Stimulated activated memory B cell treated with anti-CD40 and anti-IgM and Interleukin-4, amounts not matched to agents 10 μg/mL and 1 μg/mL and 100 μg/mL, for 72 hours (primary cell): ENCODE results near the gene CISH.

Experiments used
- ATAC-seq: fragments of 150-1000 bp; cut with Tn5 transposase; 2 replicates; pipeline ENCODE4 v1.10.0; 2021
- H3K27ac Mint-ChIP-seq: one replicate; pipeline ENCODE4 v1.8.0; 2022; ENCODE audit warnings: mild to moderate bottlenecking, mixed read lengths
- H3K27me3 Mint-ChIP-seq: one replicate; pipeline ENCODE4 v1.8.0; 2022; ENCODE audit warnings: mixed read lengths
- H3K36me3 Mint-ChIP-seq: one replicate; pipeline ENCODE4 v1.8.0; 2022; ENCODE audit warnings: mixed read lengths
- H3K4me1 Mint-ChIP-seq: one replicate; pipeline ENCODE4 v1.8.0; 2022; ENCODE audit warnings: mixed read lengths
- H3K4me3 Mint-ChIP-seq: one replicate; pipeline ENCODE4 v1.8.0; 2022; ENCODE audit warnings: mild to moderate bottlenecking, moderate library complexity, mixed read lengths
- H3K9me3 Mint-ChIP-seq: one replicate; pipeline ENCODE4 v1.8.0; 2022; ENCODE audit warnings: mixed read lengths

The CISH gene

DNA sequence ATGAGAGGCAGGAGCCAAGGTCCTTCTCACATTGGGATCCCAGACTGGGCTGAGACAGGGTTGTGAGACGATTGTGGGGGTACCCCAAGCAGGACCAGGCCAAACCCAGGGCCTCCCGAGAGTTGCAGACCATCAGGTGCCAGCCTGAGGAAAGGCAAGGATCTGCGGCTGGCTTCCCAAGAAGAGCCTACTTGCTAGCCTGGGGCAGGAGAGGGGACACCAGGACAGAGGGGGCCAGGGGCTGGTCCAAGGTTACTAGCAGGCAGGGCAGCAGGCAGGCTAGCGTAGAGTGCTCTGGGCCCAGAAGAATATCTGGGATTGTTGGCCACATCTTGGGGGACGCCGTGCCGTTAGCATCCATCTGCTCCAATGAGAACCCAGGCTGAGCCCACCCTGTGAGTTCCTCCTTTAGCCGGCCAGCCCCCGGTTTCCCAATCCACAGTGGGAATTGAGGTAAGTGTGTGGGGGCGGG, 546 bp downstream of the CISH start:
- Mint-ChIP-seq H3K27me3 (no peaks in the 10 kb centered on the region), H3K9me3 (no peaks in the 10 kb centered on the region), H3K36me3 (peaks cover 50% of the 10 kb centered on the region), H3K27ac (peak overlapping the region; percentile 87), H3K4me1 (peaks cover 61% of the 10 kb centered on the region), H3K4me3 (peak overlapping the region; percentile 79)
- no peak for ATAC-seq

DNA sequence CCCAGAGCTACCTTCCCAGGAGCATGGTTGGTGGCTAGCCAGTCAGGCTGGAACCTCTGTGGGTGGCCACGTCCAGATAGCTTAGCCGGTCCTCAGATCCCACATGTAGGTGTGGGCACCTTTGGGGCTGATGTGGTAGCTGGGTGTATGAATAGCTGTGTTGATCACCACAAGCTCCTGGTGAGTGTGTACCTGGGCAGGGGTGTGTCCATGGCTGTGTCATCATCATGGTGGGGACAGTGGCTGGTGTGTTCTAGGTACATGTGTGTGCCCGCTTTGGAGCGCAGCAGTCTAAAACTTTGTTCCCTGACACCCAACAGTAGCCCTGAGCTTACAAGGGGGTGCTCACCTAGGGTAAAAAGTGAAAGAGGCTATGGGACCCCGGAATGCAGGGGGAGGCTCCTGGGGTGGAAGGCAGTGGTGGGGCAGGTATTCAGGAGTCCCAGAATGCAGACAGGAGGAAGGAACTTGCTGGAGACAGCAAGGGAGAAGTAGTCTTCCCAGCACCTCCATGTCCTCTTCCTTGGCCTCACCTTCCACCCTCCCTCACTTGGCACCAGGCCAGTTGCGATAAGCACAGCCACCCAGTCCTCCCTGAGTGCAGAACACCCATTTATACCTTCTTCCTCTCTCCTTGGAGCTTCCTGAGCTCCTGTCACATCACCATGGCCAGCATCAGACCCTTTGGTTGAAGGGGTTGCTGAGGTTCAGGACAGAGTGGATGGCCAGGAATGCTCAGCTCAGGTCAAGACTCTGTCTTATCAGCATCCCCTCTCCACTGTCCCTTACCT, 1.2 kb downstream of the CISH start:
- ATAC-seq: no peak
- H3K4me3 Mint-ChIP-seq: peak overlapping the region; percentile 79
- H3K36me3 Mint-ChIP-seq: peaks cover 56% of the 10 kb centered on the region
- H3K4me1 Mint-ChIP-seq: peaks cover 62% of the 10 kb centered on the region
- no peaks in the 10 kb centered on the region for H3K27me3 Mint-ChIP-seq
- H3K27ac Mint-ChIP-seq: peak overlapping the region; percentile 87
- H3K9me3 Mint-ChIP-seq: no peaks in the 10 kb centered on the region

DNA sequence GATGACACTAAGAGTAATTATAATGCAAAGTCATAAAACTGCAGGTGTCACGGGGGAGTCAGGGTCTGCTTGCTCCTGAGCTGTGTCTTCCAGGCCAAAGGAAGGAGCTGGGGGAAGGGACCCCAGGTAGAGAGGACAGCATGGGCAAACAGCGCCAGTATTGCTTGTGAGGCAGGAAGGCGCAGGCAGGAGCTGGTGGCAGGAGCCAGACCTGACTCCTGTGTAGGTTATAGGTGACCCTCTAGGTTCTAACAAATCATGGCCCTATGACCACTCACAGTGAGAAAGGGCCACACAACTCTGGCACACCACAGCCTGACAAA, 1.9 kb downstream of the CISH start:
- H3K4me3 Mint-ChIP-seq: peak overlapping the region; percentile 79

DNA sequence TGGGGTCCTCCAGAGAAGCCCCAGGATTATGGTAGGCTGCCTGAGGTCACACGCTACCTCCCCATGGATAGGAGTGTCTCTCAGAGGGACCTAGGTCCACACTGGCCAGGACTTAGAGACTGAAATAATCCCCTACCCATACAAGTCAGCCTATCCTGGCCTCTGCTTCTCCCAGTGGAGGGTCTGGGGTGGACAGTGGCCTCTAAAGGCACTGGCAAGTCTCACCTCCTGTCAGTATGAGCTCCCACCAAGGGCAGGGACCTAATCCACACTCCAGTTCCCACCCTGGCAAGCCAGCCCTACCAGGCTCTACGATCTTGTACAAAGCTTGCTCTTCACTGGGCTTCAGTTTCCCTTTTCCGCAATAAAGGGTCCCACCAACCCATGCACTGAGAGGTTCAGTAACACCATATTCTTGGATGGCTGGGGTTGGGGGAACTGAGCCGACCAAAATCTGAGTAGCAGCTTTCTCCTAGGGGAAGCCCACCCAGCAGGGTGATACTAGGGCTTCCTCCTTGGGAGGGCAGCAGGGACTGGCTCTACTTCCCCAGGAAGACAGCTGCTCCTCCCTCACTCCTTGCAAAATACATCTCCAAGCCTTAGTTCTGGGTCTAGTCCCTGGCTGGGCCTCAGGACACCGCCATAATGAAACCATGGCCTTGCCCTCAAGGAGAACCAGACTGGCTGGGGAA, 2.4 kb downstream of the CISH start:
- Mint-ChIP-seq H3K27ac (peak overlapping the region; percentile 87), H3K4me3 (peak overlapping the region; percentile 79), H3K4me1 (peaks cover 71% of the 10 kb centered on the region), H3K27me3 (no peaks in the 10 kb centered on the region), H3K9me3 (no peaks in the 10 kb centered on the region), H3K36me3 (peaks cover 68% of the 10 kb centered on the region)
- no peak for ATAC-seq

More for the DNA sequence above, 1.9 kb downstream of the CISH start:
- H3K27me3 Mint-ChIP-seq: no peaks in the 10 kb centered on the region
- peak overlapping the region; percentile 87 for H3K27ac Mint-ChIP-seq
- peaks cover 69% of the 10 kb centered on the region for H3K4me1 Mint-ChIP-seq
- peaks cover 63% of the 10 kb centered on the region for H3K36me3 Mint-ChIP-seq
- ATAC-seq: no peak
- H3K9me3 Mint-ChIP-seq: no peaks in the 10 kb centered on the region

DNA sequence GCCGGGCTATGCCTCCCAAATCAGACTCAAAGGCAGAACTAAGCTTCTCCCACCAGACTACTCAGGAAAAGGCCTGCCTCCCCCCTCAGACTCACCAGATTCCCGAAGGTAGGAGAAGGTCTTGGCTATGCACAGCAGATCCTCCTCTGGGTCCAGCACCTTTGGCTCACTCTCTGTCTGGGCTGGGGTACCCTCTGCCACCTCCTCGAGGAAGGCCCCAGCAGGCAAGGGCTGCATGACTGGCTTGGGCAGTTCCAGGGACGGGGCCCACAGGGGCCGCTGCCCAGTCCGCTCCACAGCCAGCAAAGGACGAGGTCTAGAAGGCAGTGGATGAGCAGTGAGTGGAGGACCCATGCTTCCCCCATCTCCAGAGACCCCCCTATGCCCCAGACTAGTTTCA, 3.3 kb downstream of the CISH start:
- no peaks in the 10 kb centered on the region for H3K9me3 Mint-ChIP-seq
- peak overlapping the region; percentile 79 for H3K4me3 Mint-ChIP-seq
- peaks cover 77% of the 10 kb centered on the region for H3K36me3 Mint-ChIP-seq
- no peaks in the 10 kb centered on the region for H3K27me3 Mint-ChIP-seq
- ATAC-seq: no peak
- peak overlapping the region; percentile 87 for H3K27ac Mint-ChIP-seq
- peaks cover 73% of the 10 kb centered on the region for H3K4me1 Mint-ChIP-seq

DNA sequence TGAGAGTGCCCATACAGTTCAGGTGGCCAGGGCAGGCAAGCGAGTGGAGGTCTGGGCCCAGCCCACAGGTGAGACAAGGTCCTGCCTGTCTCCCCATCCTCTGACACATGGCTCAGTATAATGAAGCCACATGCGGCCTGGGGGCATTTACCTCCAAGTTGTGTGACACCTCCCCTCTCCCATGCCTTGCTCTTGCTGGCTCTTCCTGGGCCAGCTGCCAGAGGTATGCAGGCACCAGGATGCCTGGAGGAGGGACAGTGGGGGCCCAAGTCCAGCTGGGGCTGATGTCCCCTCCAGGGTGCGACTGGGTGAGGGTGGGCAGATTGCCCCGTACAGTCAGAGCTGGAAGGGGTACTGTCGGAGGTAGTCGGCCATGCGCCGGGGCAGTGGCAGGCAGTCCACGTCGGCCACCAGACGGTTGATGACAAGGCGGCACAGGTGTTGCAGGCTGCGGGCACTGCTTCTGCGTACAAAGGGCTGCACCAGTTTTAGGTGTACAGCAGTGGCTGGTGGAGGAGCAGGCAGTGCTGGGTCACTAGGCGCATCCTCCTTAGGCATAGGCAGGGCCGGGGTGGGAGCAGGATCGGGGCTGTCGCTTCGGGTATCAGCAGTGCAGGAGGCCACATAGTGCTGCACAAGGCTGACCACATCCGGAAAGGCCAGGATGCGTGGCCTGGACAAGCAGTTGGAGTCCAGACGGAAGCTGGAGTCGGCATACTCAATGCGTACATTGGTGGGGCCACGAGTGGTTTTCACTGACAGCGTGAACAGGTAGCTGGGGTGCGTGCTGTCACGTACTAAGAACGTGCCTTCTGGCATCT, 4.1 kb downstream of the CISH start:
- Mint-ChIP-seq H3K9me3 (no peaks in the 10 kb centered on the region), H3K27me3 (no peaks in the 10 kb centered on the region), H3K36me3 (peaks cover 84% of the 10 kb centered on the region), H3K4me1 (peaks cover 74% of the 10 kb centered on the region), H3K4me3 (peak overlapping the region; percentile 79), H3K27ac (no peak overlapping the region)
- ATAC-seq: no peak

DNA sequence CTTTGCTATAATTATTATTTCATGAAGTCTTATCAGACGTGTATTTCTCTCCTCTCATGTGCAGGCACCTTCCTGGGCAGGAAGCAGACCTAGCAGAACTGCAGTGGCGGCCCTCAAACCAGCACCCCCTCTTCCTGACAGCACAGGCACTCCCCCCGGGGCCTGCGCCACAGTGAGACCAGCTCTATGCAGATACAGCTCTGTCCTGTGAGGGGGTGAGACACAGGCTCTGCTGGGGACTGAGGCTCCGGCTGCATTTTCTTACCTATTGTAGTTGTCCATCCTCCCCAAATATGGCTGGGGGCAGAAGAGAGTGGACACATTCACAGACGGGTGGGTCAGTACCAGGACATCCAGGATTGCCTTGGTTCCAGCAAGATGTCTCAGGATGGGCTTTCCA, 5.0 kb downstream of the CISH start:
- H3K4me1 Mint-ChIP-seq: peaks cover 76% of the 10 kb centered on the region
- H3K9me3 Mint-ChIP-seq: no peaks in the 10 kb centered on the region
- H3K36me3 Mint-ChIP-seq: peaks cover 86% of the 10 kb centered on the region
- H3K4me3 Mint-ChIP-seq: peak overlapping the region; percentile 63
- ATAC-seq: no peak
- H3K27ac Mint-ChIP-seq: peak overlapping the region; percentile 97
- H3K27me3 Mint-ChIP-seq: no peaks in the 10 kb centered on the region

DNA sequence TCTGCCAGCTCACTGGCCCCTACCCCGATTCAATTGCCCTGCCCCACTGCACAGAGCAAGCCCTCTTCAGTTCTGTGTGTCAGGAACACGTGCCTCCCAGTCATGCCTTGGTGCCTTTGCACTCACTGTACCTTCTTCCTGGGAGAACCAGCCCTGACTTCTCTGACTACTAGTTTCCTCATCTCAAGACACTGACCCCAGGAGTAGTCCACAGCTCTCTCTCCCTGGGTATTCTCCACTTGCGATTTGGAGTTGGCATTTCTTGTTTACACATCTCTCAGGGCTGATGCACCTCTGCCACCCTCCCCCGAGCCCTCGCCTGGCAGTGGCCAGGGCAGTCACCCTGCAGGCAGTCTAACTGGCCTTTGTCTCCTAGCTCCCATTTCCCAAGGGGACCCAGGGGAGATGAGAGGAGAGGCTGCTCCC, 5.7 kb downstream of the CISH start:
- Mint-ChIP-seq H3K4me1 (peaks cover 79% of the 10 kb centered on the region), H3K27me3 (no peaks in the 10 kb centered on the region), H3K36me3 (peaks cover 83% of the 10 kb centered on the region), H3K9me3 (no peaks in the 10 kb centered on the region), H3K4me3 (peak overlapping the region; percentile 63), H3K27ac (peak overlapping the region; percentile 97)
- ATAC-seq: no peak

DNA sequence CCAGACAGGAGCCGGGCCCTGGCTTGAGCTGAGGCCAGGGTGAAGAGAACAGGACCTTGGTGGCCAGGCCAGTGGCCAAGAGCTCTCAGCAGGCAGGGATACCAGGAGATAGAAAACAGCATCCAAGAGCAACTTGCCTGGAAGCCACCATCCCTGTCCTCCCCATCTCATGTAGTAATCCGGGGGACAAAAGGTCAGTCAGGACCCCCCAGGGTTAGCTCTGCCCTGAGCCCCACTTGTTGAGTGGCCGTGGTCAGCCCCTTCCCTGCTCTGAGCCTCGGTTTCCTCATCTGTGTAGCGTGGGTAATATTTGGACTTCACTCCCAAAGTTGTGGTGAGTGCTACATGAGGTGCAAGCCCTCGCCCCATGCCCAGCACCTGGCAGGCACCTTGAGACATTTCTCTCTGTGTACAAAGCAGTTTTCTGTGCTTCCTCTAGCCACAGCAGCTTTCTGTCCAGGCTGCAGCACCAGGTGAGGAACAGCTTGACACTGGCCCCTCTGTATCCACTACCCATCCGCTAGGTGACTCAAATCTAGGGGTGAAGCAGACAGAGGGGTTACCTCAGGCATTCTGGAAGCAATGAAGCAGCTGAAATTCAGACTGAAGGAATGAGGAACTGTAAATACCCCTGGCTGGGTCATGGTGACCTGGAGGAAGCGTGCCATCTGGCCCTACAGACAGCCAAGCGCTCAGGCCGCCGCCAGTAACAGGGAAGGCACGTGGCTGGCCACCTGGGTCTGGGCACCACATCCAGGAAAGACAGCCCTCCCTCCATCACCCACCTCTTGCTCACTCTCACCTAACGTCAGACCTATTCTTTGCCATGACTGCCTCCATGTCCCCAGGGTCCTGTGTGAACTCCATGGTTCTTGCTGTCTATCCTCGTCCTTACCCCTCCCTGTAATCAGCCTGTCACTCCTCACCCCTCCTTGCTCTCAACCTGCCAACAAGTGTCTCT, 6.7 kb downstream of the CISH start:
- Mint-ChIP-seq H3K27me3 (no peaks in the 10 kb centered on the region), H3K4me3 (no peak overlapping the region), H3K4me1 (peaks cover 81% of the 10 kb centered on the region), H3K36me3 (peaks cover 73% of the 10 kb centered on the region), H3K9me3 (no peaks in the 10 kb centered on the region), H3K27ac (peak overlapping the region; percentile 97)
- ATAC-seq: peak; percentile 70

DNA sequence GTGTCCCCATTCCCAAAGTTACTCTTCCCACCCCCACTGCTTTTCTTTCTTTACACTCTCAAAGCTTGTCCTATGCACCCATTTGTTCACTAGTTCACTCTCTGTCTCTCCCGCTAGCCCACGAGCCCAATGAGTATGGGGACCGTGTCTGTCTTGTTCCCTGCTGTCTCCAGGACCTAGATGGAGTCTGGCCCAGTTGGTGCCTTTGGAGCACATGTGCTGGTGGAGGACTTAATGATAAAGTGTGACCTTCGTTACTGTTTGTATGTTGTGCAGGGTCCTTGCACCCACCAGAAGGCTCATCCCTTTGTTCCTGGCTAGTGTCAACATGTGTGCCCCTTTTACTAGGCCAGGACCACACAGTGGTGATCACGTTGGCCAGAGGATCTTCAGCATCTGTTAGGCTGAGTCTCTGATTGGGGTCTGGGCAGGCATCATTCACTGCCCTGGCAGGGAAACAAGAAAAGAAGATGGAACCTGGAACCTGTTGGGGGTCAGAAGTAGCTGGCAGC, 7.4 kb downstream of the CISH start:
- Mint-ChIP-seq H3K4me1 (peaks cover 81% of the 10 kb centered on the region), H3K27me3 (no peaks in the 10 kb centered on the region), H3K27ac (peak overlapping the region; percentile 97), H3K9me3 (no peaks in the 10 kb centered on the region), H3K36me3 (peaks cover 66% of the 10 kb centered on the region), H3K4me3 (no peak overlapping the region)
- no peak for ATAC-seq

DNA sequence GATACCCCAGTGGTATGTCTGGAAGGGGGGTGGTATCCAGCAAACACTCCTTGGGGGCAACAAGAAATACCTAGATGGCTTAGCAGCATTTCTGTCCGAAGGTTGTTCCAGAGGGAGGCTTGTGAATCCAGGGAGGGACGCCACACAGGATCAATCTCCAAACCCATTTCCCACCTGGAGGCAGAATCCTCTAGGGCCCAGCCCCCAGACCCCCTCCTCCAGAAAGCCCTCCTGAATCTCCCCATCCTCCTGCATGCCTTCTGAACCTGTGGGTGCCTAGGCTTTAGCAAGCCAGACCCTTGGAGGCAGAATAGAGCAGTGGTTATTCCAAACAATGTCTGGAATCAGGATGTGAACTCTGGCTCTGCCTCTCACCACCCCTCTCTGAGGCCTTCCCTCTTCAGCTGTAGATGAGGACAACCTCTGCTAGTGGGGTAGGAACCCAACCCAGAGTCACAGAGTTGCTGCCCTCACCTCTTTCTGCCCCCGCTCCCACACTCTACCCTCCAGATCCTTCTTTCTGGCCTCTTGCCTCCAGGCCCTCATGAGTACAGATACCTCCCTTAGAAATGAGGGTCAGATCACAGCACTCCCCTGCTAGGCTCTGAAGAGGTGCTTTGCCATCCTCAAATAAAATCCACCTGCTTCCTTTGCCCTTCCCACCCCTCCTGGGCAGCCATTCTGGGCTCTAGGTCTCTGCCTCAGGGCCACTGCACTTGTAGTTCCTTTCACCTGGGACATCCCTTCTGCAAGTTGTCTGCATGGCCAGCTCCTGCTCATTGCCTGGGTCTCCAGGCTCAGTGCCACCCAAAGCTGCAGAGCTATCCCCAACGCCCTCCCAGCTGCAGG, 8.1 kb downstream of the CISH start:
- Mint-ChIP-seq H3K27me3 (no peaks in the 10 kb centered on the region), H3K4me1 (peaks cover 78% of the 10 kb centered on the region), H3K4me3 (no peak overlapping the region), H3K36me3 (peaks cover 59% of the 10 kb centered on the region), H3K27ac (peak overlapping the region; percentile 97), H3K9me3 (no peaks in the 10 kb centered on the region)
- ATAC-seq: no peak

DNA sequence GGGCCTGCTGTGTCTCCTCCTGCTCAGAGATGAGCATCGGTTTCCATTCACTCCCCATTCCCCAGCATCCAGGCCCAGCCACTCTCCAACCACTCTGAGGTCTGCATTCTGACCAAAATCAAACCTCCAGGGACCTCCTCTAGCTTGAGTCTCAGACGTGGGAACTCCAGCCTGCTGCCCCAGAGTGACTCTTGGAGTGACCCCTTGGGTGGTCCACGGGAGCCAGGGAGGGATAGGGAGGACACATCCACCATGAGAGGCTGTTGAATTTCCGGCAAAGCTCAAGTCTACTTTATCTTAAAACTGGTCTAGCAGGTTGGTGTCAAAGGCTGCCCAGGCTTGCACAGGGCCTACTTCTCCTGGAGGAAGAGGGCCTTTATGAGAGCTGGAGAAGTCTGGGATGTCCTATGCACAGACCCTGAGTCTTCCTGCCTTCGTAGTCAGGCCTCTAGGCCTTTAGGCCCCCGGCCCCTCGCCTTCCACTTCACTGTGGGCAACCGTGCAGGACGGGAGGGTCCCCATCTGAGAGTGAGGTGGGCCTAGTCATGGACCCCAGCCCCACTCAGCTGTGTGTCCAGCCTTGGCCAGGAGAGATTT, 8.9 kb downstream of the CISH start:
- H3K27ac Mint-ChIP-seq: peak overlapping the region; percentile 97
- peaks cover 75% of the 10 kb centered on the region for H3K4me1 Mint-ChIP-seq
- H3K9me3 Mint-ChIP-seq: no peaks in the 10 kb centered on the region
- H3K27me3 Mint-ChIP-seq: no peaks in the 10 kb centered on the region
- no peak for ATAC-seq
- H3K4me3 Mint-ChIP-seq: no peak overlapping the region
- peaks cover 51% of the 10 kb centered on the region for H3K36me3 Mint-ChIP-seq

DNA sequence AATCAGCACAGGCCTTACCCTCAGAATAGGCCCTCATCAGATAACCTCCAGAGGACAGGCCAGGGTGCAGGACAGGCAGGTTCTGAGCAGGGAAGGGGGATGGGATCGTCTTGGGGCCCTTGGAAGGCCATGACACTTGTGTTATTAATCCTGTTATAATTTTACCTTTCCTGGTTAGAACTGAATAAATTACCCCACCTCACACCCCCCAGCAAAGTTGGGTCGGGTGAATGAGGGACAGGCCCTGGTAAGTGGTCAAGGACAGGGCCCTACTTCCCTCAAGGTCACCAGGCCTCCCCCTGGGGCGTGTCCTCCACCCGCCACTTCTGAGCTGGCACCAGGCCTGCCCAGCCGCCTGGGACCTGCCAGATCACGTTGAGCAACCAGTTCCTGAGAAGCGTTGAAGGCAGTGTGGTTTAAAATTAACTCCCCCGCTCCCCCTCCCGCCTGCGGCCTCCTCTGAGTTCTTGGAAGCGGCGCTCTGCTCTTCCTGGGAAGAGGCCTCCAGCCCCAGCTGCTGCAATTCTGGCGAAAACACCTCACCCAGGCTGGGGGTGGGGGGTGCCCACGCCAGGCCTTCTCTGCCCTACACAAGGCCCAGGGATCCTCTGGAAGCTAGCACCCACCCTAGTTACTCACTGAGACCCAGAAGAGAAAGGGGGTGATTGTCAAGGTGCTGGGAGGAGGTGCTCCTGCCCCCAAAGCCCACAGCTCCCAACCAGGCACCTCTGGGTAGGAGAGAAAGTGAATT, 10.6 kb downstream of the CISH start:
- Mint-ChIP-seq H3K4me1 (peaks cover 71% of the 10 kb centered on the region), H3K36me3 (peaks cover 36% of the 10 kb centered on the region), H3K9me3 (no peaks in the 10 kb centered on the region), H3K27ac (peak overlapping the region; percentile 97), H3K27me3 (no peaks in the 10 kb centered on the region), H3K4me3 (peak overlapping the region; percentile 50)
- peak; percentile 85 for ATAC-seq
